OCI-LY7 (cell line): Measurements from ENCODE around the gene LANCL2. TPM values are rescaled to one million over a fixed set of nuclear protein-coding genes. Genes with fewer than 3 reads are reported as not detected.

Source experiments
- BruUV-seq: library from RNA; stranded (reverse); fragments of 400-500 nt; replicated peaks from 2 replicates; lab custom pipeline; 2021; lab: Mats Ljungman, UMichigan
- CTCF ChIA-PET: fragments of 300-600 bp; sonication (Branson Sonifier 250); formaldehyde crosslinking; loops from one replicate; lab custom pipeline; 2022; ENCODE audit warnings: antibody characterized with exemption; ENCODE audit not compliant: unreplicated experiment; lab: Charles Lee
- POLR2A ChIA-PET: fragments of 300-600 bp; sonication (Branson Sonifier 250); formaldehyde crosslinking; loops from one replicate; lab custom pipeline; 2022; ENCODE audit warnings: antibody characterized with exemption; lab: Charles Lee
- DNase-seq: peaks from one replicate; pipeline ENCODE4 v3.0.0-alpha.2; 2015; ENCODE audit warnings: low spot score
- H2AFZ ChIP-seq: fragments of 200-600 bp; sonication (generic), shearing (Covaris generic); 2 replicates; pipeline ENCODE4 v1.6.1; 2014; ENCODE audit warnings: mild to moderate bottlenecking, antibody characterized with exemption, low read length, moderate library complexity
- H3K27ac ChIP-seq: fragments of 200-600 bp; sonication (generic); 2 replicates; pipeline ENCODE4 v1.5.1; 2014; ENCODE audit warnings: mixed run types, low read depth, mild to moderate bottlenecking, moderate library complexity, low read length, inconsistent platforms; ENCODE audit not compliant: poor library complexity, severe bottlenecking
- H3K36me3 ChIP-seq: fragments of 200-600 bp; sonication (generic); 2 replicates; pipeline ENCODE4 v1.6.1; 2014; ENCODE audit warnings: mild to moderate bottlenecking, antibody characterized with exemption, low read length, moderate library complexity, mixed read lengths; ENCODE audit not compliant: insufficient read depth
- H3K4me1 ChIP-seq: fragments of 200-600 bp; sonication (generic); 2 replicates; pipeline ENCODE4 v1.5.1; 2014; ENCODE audit warnings: mild to moderate bottlenecking, low read length; ENCODE audit not compliant: insufficient read depth, poor library complexity, severe bottlenecking
- H3K4me2 ChIP-seq: fragments of 200-600 bp; sonication (generic); 2 replicates; pipeline ENCODE4 v1.6.1; 2014; ENCODE audit warnings: mild to moderate bottlenecking, low read length
- H3K4me3 ChIP-seq: fragments of 200-600 bp; sonication (generic); 2 replicates; pipeline ENCODE4 v1.5.1; 2014; ENCODE audit warnings: mild to moderate bottlenecking, low read depth, low read length; ENCODE audit not compliant: poor library complexity, severe bottlenecking
- H3K79me2 ChIP-seq: fragments of 200-600 bp; sonication (generic); 2 replicates; pipeline ENCODE4 v1.6.1; 2016; ENCODE audit warnings: low read depth, mild to moderate bottlenecking, low read length, moderate library complexity, mixed read lengths; ENCODE audit not compliant: insufficient read depth
- H3K9me2 ChIP-seq: fragments of 200-600 bp; sonication (generic); 2 replicates; pipeline ENCODE4 v1.6.1; 2016; ENCODE audit warnings: mild to moderate bottlenecking, low read length, mixed read lengths; ENCODE audit not compliant: insufficient read depth
- H3K9me3 ChIP-seq: fragments of 200-600 bp; sonication (generic); 2 replicates; pipeline ENCODE4 v1.6.1; 2014; ENCODE audit warnings: mild to moderate bottlenecking, mixed run types, low read length, mixed read lengths
- H4K20me1 ChIP-seq: fragments of 200-600 bp; sonication (generic); 2 replicates; pipeline ENCODE4 v1.6.1; 2014; ENCODE audit warnings: mild to moderate bottlenecking, antibody characterized with exemption, low read length, moderate library complexity, mixed read lengths; ENCODE audit not compliant: insufficient read depth
- EZH2phosphoT487 ChIP-seq: fragments of 200-600 bp; sonication (generic); IDR thresholded peaks from 2 replicates; pipeline ENCODE4 v1.6.1; 2018; ENCODE audit warnings: low read depth, borderline replicate concordance, mild to moderate bottlenecking, mixed run types, antibody characterized with exemption, low read length, moderate library complexity, mixed read lengths
- intact Hi-C: fragments of 100-400 bp; cut with micrococcal nuclease; formaldehyde crosslinking; loops from one replicate; pipeline ENCODE4 v1.10.0; 2022; ENCODE audit not compliant: unreplicated experiment
- total RNA-seq, 2 experiments: library from RNA; depleted of rRNA in 1 of 2; stranded (reverse); fragments of >200 nt in 1 of 2; shearing (Covaris generic) in 1 of 2; gene quantifications; 2 replicates each; pipeline ENCODE4 v1.2.3, GENCODE V29; 2014 to 2022
- TF ChIP-seq, protein P1 (sequence below): fragments of 200-600 bp; sonication (generic); conservative IDR thresholded peaks from 2 replicates; pipeline ENCODE4 v1.5.1; 2014; ENCODE audit warnings: mild to moderate bottlenecking, antibody characterized with exemption, low read length, moderate library complexity, mixed read lengths

Gene LANCL2
- total RNA-seq, 2 experiments from 2014 or later = 6.5 to 9.5 TPM

DNA sequence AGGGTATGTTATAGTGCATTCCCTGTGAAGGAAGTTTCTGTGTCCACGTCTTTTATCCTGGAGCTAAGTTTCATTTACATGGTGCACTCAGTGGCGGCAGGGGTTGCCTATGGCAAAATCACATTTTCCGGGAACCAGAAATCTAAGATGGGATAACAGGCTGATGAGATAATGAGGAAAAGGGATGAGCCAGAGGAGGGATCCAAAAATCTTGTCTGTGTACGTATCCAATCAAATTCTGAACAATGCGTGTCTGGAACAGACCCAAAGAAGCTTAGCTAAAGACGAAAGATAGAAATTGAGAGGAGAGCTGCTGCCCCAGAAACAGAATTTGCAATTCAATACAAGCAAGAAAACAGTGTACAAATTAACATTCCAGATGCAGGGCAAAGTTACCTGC lies 16.1 kb downstream of the LANCL2 start:
- no peak for TF ChIP-seq EZH2phosphoT487
- TF ChIP-seq, protein P1, sequence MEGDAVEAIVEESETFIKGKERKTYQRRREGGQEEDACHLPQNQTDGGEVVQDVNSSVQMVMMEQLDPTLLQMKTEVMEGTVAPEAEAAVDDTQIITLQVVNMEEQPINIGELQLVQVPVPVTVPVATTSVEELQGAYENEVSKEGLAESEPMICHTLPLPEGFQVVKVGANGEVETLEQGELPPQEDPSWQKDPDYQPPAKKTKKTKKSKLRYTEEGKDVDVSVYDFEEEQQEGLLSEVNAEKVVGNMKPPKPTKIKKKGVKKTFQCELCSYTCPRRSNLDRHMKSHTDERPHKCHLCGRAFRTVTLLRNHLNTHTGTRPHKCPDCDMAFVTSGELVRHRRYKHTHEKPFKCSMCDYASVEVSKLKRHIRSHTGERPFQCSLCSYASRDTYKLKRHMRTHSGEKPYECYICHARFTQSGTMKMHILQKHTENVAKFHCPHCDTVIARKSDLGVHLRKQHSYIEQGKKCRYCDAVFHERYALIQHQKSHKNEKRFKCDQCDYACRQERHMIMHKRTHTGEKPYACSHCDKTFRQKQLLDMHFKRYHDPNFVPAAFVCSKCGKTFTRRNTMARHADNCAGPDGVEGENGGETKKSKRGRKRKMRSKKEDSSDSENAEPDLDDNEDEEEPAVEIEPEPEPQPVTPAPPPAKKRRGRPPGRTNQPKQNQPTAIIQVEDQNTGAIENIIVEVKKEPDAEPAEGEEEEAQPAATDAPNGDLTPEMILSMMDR = no peak
- H3K4me2 ChIP-seq = no peak overlapping the region
- H3K79me2 ChIP-seq = no peaks in the 10 kb centered on the region
- intact Hi-C loops = no loop called here
- H3K4me3 ChIP-seq = no peak overlapping the region
- no peak overlapping the region for H3K27ac ChIP-seq
- H3K9me3 ChIP-seq = 0 out of 2 replicates have a peak, but pooled peaks cover 1% of the 10 kb centered on the region
- H4K20me1 ChIP-seq = no peaks in the 10 kb centered on the region
- no peak for DNase-seq
- no TSS peak for BruUV-seq
- H3K9me2 ChIP-seq = no peaks in the 10 kb centered on the region
- no peak overlapping the region for H2AFZ ChIP-seq
- POLR2A ChIA-PET = interaction anchor here (0.6 to 1.5 kb wide), 2 partner anchors 32 to 105 kb away, joined by 3 to 4 read pairs; no protein-coding TSS in a partner anchor
- CTCF ChIA-PET = no interaction called here
- no peaks in the 10 kb centered on the region for H3K36me3 ChIP-seq
- H3K4me1 ChIP-seq = no peaks in the 10 kb centered on the region

DNA sequence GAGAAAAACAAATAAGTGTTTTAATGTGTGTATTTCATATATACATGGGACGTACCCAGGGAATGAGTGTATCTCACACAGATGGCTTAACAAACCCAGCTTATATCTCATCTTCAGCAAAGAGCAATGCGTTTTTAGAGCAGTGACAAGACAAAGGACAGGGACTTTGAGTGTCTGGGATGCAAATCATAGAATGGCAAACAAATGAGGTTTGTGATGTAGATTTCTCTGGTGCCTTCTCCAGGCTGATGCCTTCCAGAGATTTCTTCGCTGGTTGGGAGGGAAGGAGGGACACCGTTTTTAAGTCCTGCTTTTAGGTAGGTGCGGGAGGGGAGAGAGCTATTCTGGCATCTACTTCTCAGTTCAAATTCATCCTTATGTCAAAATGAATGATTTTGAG lies 16.6 kb downstream of the LANCL2 start:
- no peak for DNase-seq
- H4K20me1 ChIP-seq = no peaks in the 10 kb centered on the region
- POLR2A ChIA-PET = interaction anchor here (0.5 to 1.5 kb wide), 2 partner anchors 9 to 31 kb away, joined by 3 read pairs; no protein-coding TSS in a partner anchor
- no peaks in the 10 kb centered on the region for H3K9me2 ChIP-seq
- no peaks in the 10 kb centered on the region for H3K4me1 ChIP-seq
- no TSS peak for BruUV-seq
- no peak overlapping the region for H3K4me3 ChIP-seq
- H3K4me2 ChIP-seq = no peak overlapping the region
- H3K36me3 ChIP-seq = no peaks in the 10 kb centered on the region
- no peak overlapping the region for H3K27ac ChIP-seq
- intact Hi-C loops = no loop called here
- H3K9me3 ChIP-seq = 0 out of 2 replicates have a peak, but pooled peaks cover 6% of the 10 kb centered on the region
- H3K79me2 ChIP-seq = no peaks in the 10 kb centered on the region
- CTCF ChIA-PET = no interaction called here
- H2AFZ ChIP-seq = no peak overlapping the region
- TF ChIP-seq, protein P1 = no peak
- TF ChIP-seq EZH2phosphoT487 = no peak

DNA sequence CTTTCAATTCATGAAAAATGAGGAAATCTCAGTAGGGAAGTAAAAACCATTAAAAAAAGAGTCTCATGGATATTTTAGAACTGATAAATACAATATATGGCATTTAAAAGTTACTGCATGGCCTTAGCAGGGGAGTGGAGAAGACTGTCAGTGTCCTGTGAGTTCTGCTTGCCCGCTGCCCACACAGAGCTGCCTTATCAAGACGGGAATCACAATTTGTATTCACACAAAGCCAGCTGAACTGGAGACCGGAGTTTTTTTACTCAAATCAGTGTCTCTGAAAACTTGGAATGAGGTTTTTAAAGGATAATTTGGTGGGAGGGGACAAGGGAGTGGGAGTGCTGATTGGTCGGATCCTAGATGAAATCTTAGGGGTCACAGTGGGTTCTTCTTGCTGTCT lies 17.1 kb downstream of the LANCL2 start:
- H3K9me3 ChIP-seq = peaks cover 11% of the 10 kb centered on the region
- no peaks in the 10 kb centered on the region for H4K20me1 ChIP-seq
- no peak overlapping the region for H2AFZ ChIP-seq
- H3K4me1 ChIP-seq = no peaks in the 10 kb centered on the region
- no peaks in the 10 kb centered on the region for H3K9me2 ChIP-seq
- POLR2A ChIA-PET = interaction anchor here (0.5 to 0.7 kb wide), 2 partner anchors 9 to 625 kb away, joined by 3 read pairs; no protein-coding TSS in a partner anchor
- intact Hi-C loops = no loop called here
- H3K4me3 ChIP-seq = no peak overlapping the region
- H3K27ac ChIP-seq = no peak overlapping the region
- no peak for TF ChIP-seq EZH2phosphoT487
- TF ChIP-seq, protein P1 = no peak
- H3K4me2 ChIP-seq = no peak overlapping the region
- CTCF ChIA-PET = no interaction called here
- BruUV-seq = no TSS peak
- no peaks in the 10 kb centered on the region for H3K79me2 ChIP-seq
- DNase-seq = no peak
- H3K36me3 ChIP-seq = no peaks in the 10 kb centered on the region
